Osteocyte (in vitro differentiated cells): ENCODE measurements around the gene ZNF771. TPM values are rescaled to one million over a fixed set of nuclear protein-coding genes. Genes with fewer than 3 reads are reported as not detected.
A peak's percentile ranks its signal among the peaks of the same experiment; 100 is the strongest.

Experiments
- DNase-seq: peaks from one replicate; pipeline ENCODE4 v3.0.0; 2021; ENCODE audit warnings: mixed read lengths; ENCODE audit not compliant: unreplicated experiment; ENCODE audit errors: extremely low spot score
- H3K27ac Mint-ChIP-seq: one replicate; pipeline ENCODE4 v1.8.0; 2021; ENCODE audit warnings: mild to moderate bottlenecking, mixed read lengths; ENCODE audit not compliant: unreplicated experiment
- H3K27me3 Mint-ChIP-seq: one replicate; pipeline ENCODE4 v1.8.0; 2021; ENCODE audit warnings: mixed read lengths; ENCODE audit not compliant: unreplicated experiment
- H3K36me3 Mint-ChIP-seq: one replicate; pipeline ENCODE4 v1.8.0; 2021; ENCODE audit warnings: mixed read lengths; ENCODE audit not compliant: unreplicated experiment
- H3K4me1 Mint-ChIP-seq: one replicate; pipeline ENCODE4 v1.8.0; 2021; ENCODE audit warnings: mixed read lengths; ENCODE audit not compliant: unreplicated experiment
- H3K4me3 Mint-ChIP-seq: one replicate; pipeline ENCODE4 v1.8.0; 2021; ENCODE audit warnings: mild to moderate bottlenecking, moderate library complexity, mixed read lengths; ENCODE audit not compliant: unreplicated experiment
- H3K9me3 Mint-ChIP-seq: one replicate; pipeline ENCODE4 v1.8.0; 2021; ENCODE audit warnings: mixed read lengths; ENCODE audit not compliant: unreplicated experiment
- CTCF ChIP-seq: fragments of 200-600 bp; sonication (generic); IDR thresholded peaks from 2 replicates; pipeline ENCODE4 v1.5.0; 2021; ENCODE audit warnings: antibody characterized with exemption, mild to moderate bottlenecking, moderate library complexity
- total RNA-seq: library from RNA; stranded (reverse); gene quantifications from 2 replicates; pipeline ENCODE4 v1.2.1, GENCODE V29; 2021

ZNF771 gene
- total RNA-seq, 1 donor from 2014 or later: 12.6 TPM

DNA sequence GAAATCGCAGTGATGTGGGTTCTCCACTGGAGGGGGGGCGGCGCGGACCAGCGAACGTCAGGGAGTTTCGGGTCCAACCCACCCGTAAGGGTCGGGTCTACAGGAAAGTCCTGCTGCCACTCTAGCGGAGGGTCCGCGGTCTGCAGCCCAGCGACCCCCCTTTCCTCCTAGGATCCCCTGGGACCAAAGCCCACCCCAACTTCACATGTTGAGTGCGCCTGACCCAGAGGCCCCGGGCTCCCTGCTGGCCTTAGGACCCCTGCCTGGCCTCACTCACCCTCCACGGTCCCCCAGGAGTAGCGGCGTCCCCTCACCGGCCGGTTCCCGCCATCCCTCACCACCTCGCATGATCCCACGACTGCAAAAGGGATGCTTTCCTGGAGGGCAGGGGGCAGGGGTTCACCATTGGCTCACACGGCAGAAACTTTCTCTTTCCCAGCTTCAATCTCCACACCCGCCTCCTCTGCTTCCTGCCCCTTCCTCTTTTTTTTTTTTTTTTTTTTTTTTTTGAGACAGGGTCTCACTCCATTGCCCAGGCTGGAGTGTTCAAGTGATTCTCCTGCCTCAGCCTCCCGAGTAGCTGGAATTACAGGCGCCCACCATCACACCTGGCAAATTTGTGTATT lies 28.1 kb upstream of the ZNF771 start:
- no peak for TF ChIP-seq CTCF
- Mint-ChIP-seq H3K4me1 (peaks cover 30% of the 10 kb centered on the region), H3K27ac (peak overlapping the region; percentile 96), H3K27me3 (no peaks in the 10 kb centered on the region), H3K36me3 (no peaks in the 10 kb centered on the region), H3K4me3 (peak overlapping the region; percentile 98), H3K9me3 (no peaks in the 10 kb centered on the region)
- no peak for DNase-seq

DNA sequence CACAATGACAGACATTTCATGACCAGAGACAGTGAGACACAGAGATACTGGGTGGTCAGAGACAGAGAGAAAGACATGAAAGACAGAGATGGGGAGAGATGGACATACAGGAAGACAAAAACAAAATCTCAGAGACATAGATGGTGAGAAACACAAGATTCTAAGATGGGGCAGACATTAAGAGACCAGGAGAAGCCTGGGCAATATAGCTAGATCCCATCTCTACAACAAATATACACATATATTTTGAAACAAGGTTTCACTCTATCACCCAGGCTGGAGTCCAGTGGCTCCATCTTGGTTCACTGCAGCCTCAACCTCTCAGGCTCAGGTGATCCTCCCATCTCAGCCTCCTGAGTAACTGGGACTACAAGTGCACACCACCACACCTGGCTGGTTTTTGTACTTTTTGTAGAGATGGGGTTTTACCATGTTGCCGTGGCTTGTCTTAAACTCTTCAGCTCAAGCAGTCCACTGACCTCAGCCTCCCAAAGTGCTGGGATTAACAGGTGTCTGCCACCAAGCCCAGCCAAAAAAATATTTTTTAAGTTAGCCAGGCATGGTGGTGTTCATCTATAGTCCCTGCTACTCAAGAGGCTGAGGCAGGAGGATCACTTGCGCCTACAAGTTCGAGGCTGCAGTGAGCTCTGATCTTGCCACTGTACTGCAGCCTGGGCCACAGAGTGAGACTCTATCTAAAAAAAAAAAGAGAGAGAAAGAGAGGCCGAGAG lies 27.2 kb upstream of the ZNF771 start:
- Mint-ChIP-seq H3K36me3 (no peaks in the 10 kb centered on the region), H3K4me1 (peaks cover 30% of the 10 kb centered on the region), H3K4me3 (peak overlapping the region; percentile 98), H3K27me3 (no peaks in the 10 kb centered on the region), H3K9me3 (no peaks in the 10 kb centered on the region), H3K27ac (peak overlapping the region; percentile 19)
- no peak for TF ChIP-seq CTCF
- DNase-seq: no peak

GRCh38 chr16:30380803-30381208 lies 26.6 kb upstream of the ZNF771 start:
- Mint-ChIP-seq H3K27ac (no peak overlapping the region), H3K9me3 (no peaks in the 10 kb centered on the region), H3K4me3 (no peak overlapping the region), H3K27me3 (no peaks in the 10 kb centered on the region), H3K4me1 (peaks cover 30% of the 10 kb centered on the region), H3K36me3 (no peaks in the 10 kb centered on the region)
- no peak for DNase-seq
- TF ChIP-seq CTCF: no peak

GRCh38 chr16:30381291-30382041 lies 25.9 kb upstream of the ZNF771 start:
- DNase-seq: no peak
- no peaks in the 10 kb centered on the region for H3K36me3 Mint-ChIP-seq
- H3K27me3 Mint-ChIP-seq: no peaks in the 10 kb centered on the region
- no peak for TF ChIP-seq CTCF
- H3K4me1 Mint-ChIP-seq: peaks cover 30% of the 10 kb centered on the region
- no peak overlapping the region for H3K4me3 Mint-ChIP-seq
- H3K27ac Mint-ChIP-seq: no peak overlapping the region
- no peaks in the 10 kb centered on the region for H3K9me3 Mint-ChIP-seq
